PC-3 (cell line): Measurements from ENCODE around the gene KRTAP4-11. TPM values are rescaled to one million over a fixed set of nuclear protein-coding genes. Genes with fewer than 3 reads are reported as not detected.
"Not testable (repeated sequence)": the region's sequence is repeated elsewhere in the genome, so short reads cannot be mapped to it uniquely, and the experiment has no call there.

Experiments used
- ATAC-seq: fragments of 200-7000 bp; cut with Tn5 transposase; 2 replicates; pipeline ENCODE4 v1.9.1; 2020; ENCODE audit warnings: mild to moderate bottlenecking, moderate library complexity
- BruUV-seq: library from RNA; stranded (reverse); fragments of 400-500 nt; replicated peaks from 2 replicates; lab custom pipeline; 2021; lab: Mats Ljungman, UMichigan
- CTCF ChIA-PET: fragments of 300-600 bp; sonication (Branson Sonifier 250); formaldehyde crosslinking; loops from one replicate; lab custom pipeline; 2022; ENCODE audit warnings: antibody characterized with exemption; lab: Charles Lee
- POLR2A ChIA-PET: fragments of 300-600 bp; sonication (Branson Sonifier 250); formaldehyde crosslinking; loops from one replicate; lab custom pipeline; 2022; ENCODE audit warnings: antibody characterized with exemption; ENCODE audit not compliant: unreplicated experiment; lab: Charles Lee
- DNase-seq: peaks from one replicate; pipeline ENCODE4 v3.0.0-alpha.2; 2015
- H2AFZ ChIP-seq: fragments of 300-600 bp; sonication (generic); 2 replicates; pipeline ENCODE4 v1.6.0; 2016; ENCODE audit warnings: antibody characterized with exemption, low read length
- H3F3A ChIP-seq: fragments of 300-600 bp; sonication (generic); one replicate; pipeline ENCODE4 v1.6.0; 2017; ENCODE audit warnings: antibody characterized with exemption, low read length, control low read depth, mild to moderate bottlenecking; ENCODE audit not compliant: unreplicated experiment
- H3K27ac ChIP-seq: fragments of 300-600 bp; sonication (generic); 2 replicates; pipeline ENCODE4 v1.5.1; 2016; ENCODE audit warnings: mild to moderate bottlenecking, low read length
- H3K27me3 ChIP-seq: fragments of 300-600 bp; sonication (generic); 2 replicates; pipeline ENCODE4 v1.6.1; 2016; ENCODE audit warnings: low read length, mixed read lengths
- H3K36me3 ChIP-seq: fragments of 300-600 bp; sonication (generic); 2 replicates; pipeline ENCODE4 v1.6.1; 2016; ENCODE audit warnings: low read depth, mixed run types, low read length, mixed read lengths
- H3K4me1 ChIP-seq: fragments of 300-600 bp; sonication (generic); 2 replicates; pipeline ENCODE4 v1.5.1; 2016; ENCODE audit warnings: low read length; ENCODE audit not compliant: insufficient read depth
- H3K4me2 ChIP-seq: fragments of 300-600 bp; sonication (generic); 2 replicates; pipeline ENCODE4 v1.6.0; 2016; ENCODE audit warnings: low read length
- H3K4me3 ChIP-seq: fragments of 300-600 bp; sonication (generic); 2 replicates; pipeline ENCODE4 v1.5.1; 2016; ENCODE audit warnings: mild to moderate bottlenecking, low read length, mixed read lengths
- H3K79me2 ChIP-seq: fragments of 300-600 bp; sonication (generic); 2 replicates; pipeline ENCODE4 v1.6.1; 2017; ENCODE audit warnings: low read length, mixed read lengths
- H3K9ac ChIP-seq: fragments of 300-600 bp; sonication (generic); 2 replicates; pipeline ENCODE4 v1.6.0; 2016; ENCODE audit warnings: mild to moderate bottlenecking, low read length
- H3K9me2 ChIP-seq: fragments of 300-600 bp; sonication (generic); replicated peaks from 2 replicates; pipeline ENCODE4 v1.6.1; 2016; ENCODE audit warnings: mixed run types, low read length, mixed read lengths
- H3K9me3 ChIP-seq: fragments of 300-600 bp; sonication (generic); 2 replicates; pipeline ENCODE4 v1.6.1; 2016; ENCODE audit warnings: low read length, mixed read lengths
- H4K20me1 ChIP-seq: fragments of 300-600 bp; sonication (generic); 2 replicates; pipeline ENCODE4 v1.6.1; 2016; ENCODE audit warnings: low read length, mixed read lengths
- CTCF ChIP-seq: fragments of 300-600 bp; sonication (generic); conservative IDR thresholded peaks from 2 replicates; pipeline ENCODE4 v1.5.1; 2017; ENCODE audit warnings: antibody characterized with exemption, low read depth, mild to moderate bottlenecking, low read length
- EZH2 ChIP-seq: fragments of 300-600 bp; sonication (generic); IDR thresholded peaks from one replicate; pipeline ENCODE4 v1.6.1; 2017; ENCODE audit warnings: antibody characterized with exemption, mild to moderate bottlenecking, low read length; ENCODE audit not compliant: unreplicated experiment
- EZH2phosphoT487 ChIP-seq: fragments of 300-600 bp; sonication (generic); IDR thresholded peaks from 2 replicates; pipeline ENCODE4 v1.6.1; 2018; ENCODE audit warnings: mild to moderate bottlenecking, antibody characterized with exemption, low read length, borderline replicate concordance
- intact Hi-C: fragments of 100-400 bp; cut with micrococcal nuclease; formaldehyde crosslinking; loops from 2 replicates; pipeline ENCODE4 v1.9.0; 2023
- total RNA-seq: library from RNA; depleted of rRNA; stranded (reverse); fragments of >200 nt; gene quantifications from 2 replicates; pipeline ENCODE4 v1.2.3, GENCODE V29; 2014

The KRTAP4-11 gene
- total RNA-seq, 1 experiment from 2014 or later = not detected

- H3K4me3 ChIP-seq = no peak within 1 kb of the TSS
- H2AFZ ChIP-seq = no peak within 1 kb of the TSS
- no peaks in the 10 kb centered on the region for H3K9me2 ChIP-seq
- no peak within 1 kb of the TSS for H3K4me2 ChIP-seq
- intact Hi-C loops = loop anchor here (1.0 kb wide), 1 partner anchor 8 kb away; no protein-coding TSS in a partner anchor
- peaks cover 6% of the 10 kb centered on the region; the same call in 1 of the 2 replicates for H3K9me3 ChIP-seq
- no peak for TF ChIP-seq EZH2phosphoT487
- TF ChIP-seq CTCF = no peak
- no peak for TF ChIP-seq EZH2
- no TSS peak for BruUV-seq
- H4K20me1 ChIP-seq = no peaks in the 10 kb centered on the region
- peaks cover 3% of the 10 kb centered on the region; the same call in 1 of the 2 replicates for H3K36me3 ChIP-seq
- 0 out of 2 replicates have a peak within 1 kb of the TSS, but pooled peaks have one; percentile 8 for H3K9ac ChIP-seq
- H3K27me3 ChIP-seq = no peaks in the 10 kb centered on the region
- ATAC-seq = peak; percentile 76
- ChIA-PET CTCF (interaction anchor here (0.7 kb wide), 1 partner anchor 218 kb away, joined by 4 read pairs; no protein-coding TSS in a partner anchor), POLR2A (interaction anchor here (0.5 kb wide), 2 partner anchors 223 to 834 kb away, joined by 3 to 6 read pairs; no protein-coding TSS in a partner anchor)
- H3K27ac ChIP-seq = peak within 1 kb of the TSS; percentile 64
- DNase-seq = peak; percentile 86
- H3K79me2 ChIP-seq = no peaks in the 10 kb centered on the region
- no peaks in the 10 kb centered on the region for H3F3A ChIP-seq
- H3K4me1 ChIP-seq = peaks cover 14% of the 10 kb centered on the region; the same call in 1 of the 2 replicates
These were observed 22.4 kb upstream of the KRTAP4-11 start, which contains the start of gene KRTAP4-6 for GRCh38 chr17:41140360-41141131. Gene KRTAP4-6 (minus strand): TSS chr17:41140544. CDS start chr17:41140487, 57 bp downstream.

- H3K4me3 ChIP-seq, H3K9me3 ChIP-seq, H3F3A ChIP-seq, H3K36me3 ChIP-seq, CTCF ChIA-PET, H3K79me2 ChIP-seq, H2AFZ ChIP-seq, DNase-seq, H3K4me2 ChIP-seq, H4K20me1 ChIP-seq, H3K27me3 ChIP-seq, H3K9ac ChIP-seq, BruUV-seq, POLR2A ChIA-PET, H3K9me2 ChIP-seq, ATAC-seq: not testable (repeated sequence)
- H3K27ac ChIP-seq = peak overlapping the region; percentile 64
- H3K4me1 ChIP-seq = peaks cover 14% of the 10 kb centered on the region; the same call in 1 of the 2 replicates
- intact Hi-C loops = loop anchor here (1.0 kb wide), 1 partner anchor 8 kb away; no protein-coding TSS in a partner anchor
These were observed 21.7 kb upstream of the KRTAP4-11 start for GRCh38 chr17:41139865-41140264.

GRCh38 chr17:41133880-41134735 lies 15.9 kb upstream of the KRTAP4-11 start:
- intact Hi-C loops = no loop called here

More at GRCh38 chr17:41133880-41134735, 15.9 kb upstream of the KRTAP4-11 start:
- peak overlapping the region; percentile 22; the same call in 1 of the 2 replicates for H3K4me2 ChIP-seq
- no peaks in the 10 kb centered on the region for H3K79me2 ChIP-seq
- H3K27ac ChIP-seq = peak overlapping the region; percentile 25
- ChIA-PET CTCF (no interaction called here), POLR2A (no interaction called here)
- H4K20me1 ChIP-seq = no peaks in the 10 kb centered on the region
- no peaks in the 10 kb centered on the region for H3K27me3 ChIP-seq
- H2AFZ ChIP-seq = peak overlapping the region; percentile 61; the same call in 1 of the 2 replicates
- H3K4me1 ChIP-seq = peaks cover 39% of the 10 kb centered on the region
- H3K4me3 ChIP-seq = no peak overlapping the region
- DNase-seq = no peak
- TF ChIP-seq CTCF (no peak), EZH2phosphoT487 (no peak), EZH2 (no peak)
- H3K9me3 ChIP-seq = no peaks in the 10 kb centered on the region
- H3K9ac ChIP-seq = no peak overlapping the region
- BruUV-seq = no TSS peak
- no peaks in the 10 kb centered on the region for H3K36me3 ChIP-seq
- no peaks in the 10 kb centered on the region for H3K9me2 ChIP-seq
- H3F3A ChIP-seq = peaks cover 7% of the 10 kb centered on the region
- ATAC-seq = peak; percentile 13; the same call in 1 of the 2 replicates
